ENCODE measurements around the gene SERINC3. TPM values are rescaled to one million over a fixed set of nuclear protein-coding genes. Genes with fewer than 3 reads are reported as not detected.
A peak's percentile ranks its signal among the peaks of the same experiment; 100 is the strongest.
"Not testable (repeated sequence)": the region's sequence is repeated elsewhere in the genome, so short reads cannot be mapped to it uniquely, and the experiment has no call there.

SERINC3 gene
- total RNA-seq: 10 to 100 TPM; 54.9 to 86.9 TPM
- 10 to 100 TPM; 93.0 to 95.5 TPM for polyA plus RNA-seq (ENCODE audit: insufficient read length in 2 of 2)
- long read RNA-seq, donor 1, full-length matches to known transcripts: 43 of 50 reads
- long read RNA-seq, donor 1, partial matches to known transcripts: 7 of 50 reads
- long read RNA-seq, donor 1, other reads (novel, unspliced or antisense): 0 of 50 reads
- long read RNA-seq, donor 2, full-length matches to known transcripts: 10 of 10 reads
- long read RNA-seq, donor 2, partial matches to known transcripts: 0 of 10 reads
- long read RNA-seq, donor 2, other reads (novel, unspliced or antisense): 0 of 10 reads
- long read RNA-seq, donor 3, full-length matches to known transcripts: 13 of 13 reads
- long read RNA-seq, donor 3, partial matches to known transcripts: 0 of 13 reads
- long read RNA-seq, donor 3, other reads (novel, unspliced or antisense): 0 of 13 reads
- long read RNA-seq, donor 4, full-length matches to known transcripts: 20 of 26 reads
- long read RNA-seq, donor 4, partial matches to known transcripts: 6 of 26 reads
- long read RNA-seq, donor 4, other reads (novel, unspliced or antisense): 0 of 26 reads

DNA sequence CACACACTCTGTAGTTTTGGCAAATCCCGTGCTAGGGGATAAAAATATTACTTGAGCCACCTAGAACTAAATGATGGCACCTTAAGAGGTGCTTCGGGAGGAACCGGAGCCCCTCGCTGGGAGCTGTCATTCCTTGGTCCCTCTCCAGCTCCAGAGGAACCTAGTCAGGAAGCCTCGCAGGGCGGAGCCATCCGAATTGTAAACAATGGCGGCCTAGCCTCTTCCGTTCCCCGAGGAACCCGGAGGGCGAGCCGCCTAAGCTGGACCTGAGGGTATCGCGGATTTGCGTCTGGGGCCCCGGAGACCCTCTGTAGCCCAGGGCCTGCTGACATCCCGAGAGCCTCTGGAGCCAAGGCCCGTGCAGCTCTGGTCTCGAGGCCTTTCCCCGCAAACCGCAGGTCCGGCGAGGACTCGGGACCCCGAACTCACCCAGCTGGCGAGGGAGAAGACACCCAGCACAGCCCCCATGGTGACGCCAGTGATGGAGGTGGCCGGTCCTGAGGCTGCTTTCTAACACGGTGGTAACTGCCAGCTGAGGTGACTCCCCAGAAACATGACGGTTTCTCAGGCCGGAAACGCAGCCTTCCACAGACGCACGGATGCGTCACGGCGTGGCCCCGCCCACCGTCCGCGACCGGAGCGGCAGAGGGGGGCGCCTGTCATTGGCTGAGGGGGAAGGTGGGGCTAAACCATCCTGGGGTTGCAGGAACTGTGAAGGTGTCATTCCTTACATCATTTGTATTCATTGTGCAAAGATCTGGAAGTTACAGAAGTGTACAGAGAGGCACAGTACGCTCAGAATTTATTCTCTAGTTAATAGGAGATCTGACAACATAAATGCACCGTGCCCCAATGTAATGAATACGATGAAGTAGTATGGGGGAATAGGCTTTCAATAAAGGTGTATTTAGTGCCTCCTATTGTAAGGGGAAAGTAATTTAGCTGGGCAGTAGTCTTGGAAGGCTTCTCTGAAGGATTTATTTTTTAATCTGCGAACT lies at the start of gene SERINC3:
Gene SERINC3 (minus strand): TSS at position 587 of the 998 bp plus-strand sequence. CDS start 119 bp downstream, at position 468.
- Histone ChIP-seq H3K4me1 (ENCODE audit: control insufficient read depth, insufficient read depth, low read length) (peaks cover 8% of the 10 kb centered on the region), H3K36me3 (ENCODE audit: control insufficient read depth, insufficient read depth, low read length) (peaks cover 2% of the 10 kb centered on the region), H3K9me3 (ENCODE audit: control insufficient read depth, insufficient read depth, low read length) (no peaks in the 10 kb centered on the region), H3K27me3 (ENCODE audit: control insufficient read depth, insufficient read depth, low read length) (no peaks in the 10 kb centered on the region), H3K27ac (ENCODE audit: low read depth, low read length) (peak within 1 kb of the TSS; percentile 98), H3K4me3 (ENCODE audit: low read depth, low read length) (peak within 1 kb of the TSS; percentile 100)
- DNase-seq (ENCODE audit: low read depth in 4 of 6, low spot score in 6 of 6): peak; percentile 86 to 98 (median 90)
- under 1% methylated on average over 46 of the region's 49 CpGs for WGBS (ENCODE audit: insufficient coverage)

DNA sequence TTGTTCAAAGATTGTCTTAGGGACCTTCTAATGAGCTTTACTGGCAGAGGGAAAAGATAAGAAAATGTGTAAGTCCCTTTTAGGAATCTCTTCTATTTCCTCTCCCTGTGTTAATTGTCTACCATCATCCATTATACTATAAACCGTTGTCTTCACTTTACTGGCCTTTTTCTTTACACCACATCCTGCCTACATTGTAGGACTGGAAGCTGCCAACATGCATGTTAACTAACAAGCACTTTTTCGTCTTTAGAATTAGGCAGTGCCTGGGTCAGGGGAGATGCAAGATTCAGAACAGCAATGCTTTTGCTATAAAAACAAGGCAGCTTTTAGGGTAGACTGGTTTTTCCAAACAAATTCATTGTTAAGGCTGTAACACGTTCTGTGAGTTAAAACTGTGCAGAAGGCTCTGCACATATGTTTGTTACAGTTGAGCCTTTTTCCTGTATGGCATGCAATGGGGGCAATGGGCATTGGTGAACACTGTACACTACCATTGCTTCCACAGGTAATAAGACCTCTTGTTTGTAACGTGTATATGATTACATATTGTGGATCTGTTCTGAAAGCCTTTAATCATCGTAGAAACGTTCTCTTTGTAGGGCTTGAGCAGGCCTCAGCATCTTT lies 49.6 kb upstream of the SERINC3 start:
- Histone ChIP-seq H3K4me3 (ENCODE audit: low read depth, low read length) (no peak overlapping the region), H3K27ac (ENCODE audit: low read depth, low read length) (no peak overlapping the region), H3K4me1 (ENCODE audit: control insufficient read depth, insufficient read depth, low read length) (peaks cover 14% of the 10 kb centered on the region), H3K9me3 (ENCODE audit: control insufficient read depth, insufficient read depth, low read length) (no peaks in the 10 kb centered on the region), H3K36me3 (ENCODE audit: control insufficient read depth, insufficient read depth, low read length) (no peaks in the 10 kb centered on the region), H3K27me3 (ENCODE audit: control insufficient read depth, insufficient read depth, low read length) (no peaks in the 10 kb centered on the region)
- DNase-seq (ENCODE audit: low read depth in 4 of 6, low spot score in 6 of 6): peak in 1 of 6 donors; percentile 35
- 67% methylated on average over 4 of the region's 6 CpGs for WGBS (ENCODE audit: insufficient coverage)

DNA sequence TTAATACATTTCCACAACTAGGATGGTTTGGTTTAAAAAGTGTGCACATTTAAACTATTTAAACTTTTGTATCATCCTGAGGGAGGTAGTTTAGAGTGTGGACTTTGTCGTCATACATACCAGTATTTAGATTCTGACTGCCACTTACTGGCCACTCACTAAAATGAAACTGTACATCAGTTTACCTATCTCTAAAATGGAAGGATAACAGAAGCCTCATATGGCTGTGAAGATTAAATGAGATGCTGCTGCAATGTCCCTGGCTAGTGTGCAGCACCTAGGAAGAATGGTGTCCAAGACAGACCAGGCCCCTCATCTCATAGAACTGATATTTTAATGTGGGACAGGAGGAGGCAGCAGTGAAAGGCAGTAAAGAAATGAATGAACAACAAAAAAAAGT lies 48.5 kb upstream of the SERINC3 start:
- Histone ChIP-seq H3K4me3 (ENCODE audit: low read depth, low read length) (no peak overlapping the region), H3K4me1 (ENCODE audit: control insufficient read depth, insufficient read depth, low read length) (peaks cover 14% of the 10 kb centered on the region), H3K27ac (ENCODE audit: low read depth, low read length) (no peak overlapping the region), H3K27me3 (ENCODE audit: control insufficient read depth, insufficient read depth, low read length) (no peaks in the 10 kb centered on the region), H3K9me3 (ENCODE audit: control insufficient read depth, insufficient read depth, low read length) (no peaks in the 10 kb centered on the region), H3K36me3 (ENCODE audit: control insufficient read depth, insufficient read depth, low read length) (no peaks in the 10 kb centered on the region)
- WGBS (ENCODE audit: insufficient coverage): no CpG with 5 or more reads among the region's 1 CpG
- no peak for DNase-seq (ENCODE audit: low read depth in 4 of 6, low spot score in 6 of 6)

DNA sequence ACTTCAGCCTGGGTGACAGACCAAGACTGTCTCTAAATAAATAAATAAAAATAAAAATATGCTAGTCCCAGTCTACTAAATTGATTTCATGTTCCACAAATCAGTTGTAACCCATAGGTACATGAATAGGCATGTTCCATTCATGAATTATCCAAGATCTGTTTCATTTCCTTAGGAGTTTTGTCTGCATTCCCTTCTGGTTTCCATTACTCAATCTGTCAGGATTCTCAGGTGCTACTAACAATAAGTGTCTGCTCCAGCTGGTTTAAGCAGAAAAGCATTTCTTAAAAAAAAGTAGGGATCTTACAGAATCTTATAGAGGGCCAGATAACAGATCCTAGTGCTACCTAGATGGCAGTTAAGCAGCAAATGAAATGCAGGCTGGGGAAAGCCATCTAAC lies 44.9 kb upstream of the SERINC3 start:
- Histone ChIP-seq H3K9me3 (ENCODE audit: control insufficient read depth, insufficient read depth, low read length) (no peaks in the 10 kb centered on the region), H3K4me3 (ENCODE audit: low read depth, low read length) (no peak overlapping the region), H3K27me3 (ENCODE audit: control insufficient read depth, insufficient read depth, low read length) (no peaks in the 10 kb centered on the region), H3K4me1 (ENCODE audit: control insufficient read depth, insufficient read depth, low read length) (peaks cover 2% of the 10 kb centered on the region), H3K27ac (ENCODE audit: low read depth, low read length) (no peak overlapping the region), H3K36me3 (ENCODE audit: control insufficient read depth, insufficient read depth, low read length) (no peaks in the 10 kb centered on the region)
- no peak for DNase-seq (ENCODE audit: low read depth in 4 of 6, low spot score in 6 of 6)

DNA sequence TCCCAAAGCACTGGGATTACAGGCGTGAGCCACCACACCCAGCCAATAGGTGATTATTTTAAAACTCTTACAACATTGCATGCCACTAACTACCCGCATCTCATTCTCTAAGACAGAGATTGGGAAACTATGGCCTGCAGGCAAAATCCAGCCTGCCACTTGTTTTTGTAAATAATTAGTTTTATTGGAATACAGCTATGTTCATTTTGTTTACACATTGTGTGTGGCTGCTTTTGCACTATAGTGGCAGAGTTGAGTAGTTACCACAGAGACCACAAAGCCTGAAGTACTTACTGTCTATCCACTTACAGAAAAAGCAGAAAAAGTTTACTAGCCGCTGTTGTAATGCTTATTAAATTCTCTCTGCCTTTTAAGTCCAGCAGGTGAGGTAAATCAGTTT lies 44.1 kb upstream of the SERINC3 start:
- H3K27ac ChIP-seq (ENCODE audit: low read depth, low read length): no peak overlapping the region

DNA sequence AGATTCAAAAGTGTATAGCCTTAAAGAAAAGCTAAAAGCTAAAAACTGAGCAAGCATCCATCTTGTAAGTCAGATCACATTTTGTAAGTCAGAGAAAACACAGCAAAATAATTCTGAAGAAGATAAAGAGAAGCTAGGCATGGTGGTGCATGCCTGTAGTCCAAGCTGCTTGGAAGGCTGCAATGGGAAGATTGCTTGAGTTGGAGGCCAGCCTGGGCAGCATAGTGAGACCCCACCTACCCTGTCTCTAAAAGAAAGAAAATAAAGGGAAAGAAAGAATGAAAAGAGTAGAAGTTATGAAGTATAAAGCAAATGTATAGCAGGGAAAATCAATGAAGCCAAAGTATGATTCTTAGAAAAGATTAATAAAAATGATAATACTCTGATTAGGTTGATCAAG lies 40.0 kb upstream of the SERINC3 start:
- no peak for DNase-seq (ENCODE audit: low read depth in 4 of 6, low spot score in 6 of 6)
- no peak overlapping the region for H3K4me3 ChIP-seq (ENCODE audit: low read depth, low read length)
- no peaks in the 10 kb centered on the region for H3K9me3 ChIP-seq (ENCODE audit: control insufficient read depth, insufficient read depth, low read length)
- no peak overlapping the region for H3K27ac ChIP-seq (ENCODE audit: low read depth, low read length)
- no peaks in the 10 kb centered on the region for H3K27me3 ChIP-seq (ENCODE audit: control insufficient read depth, insufficient read depth, low read length)
- no peaks in the 10 kb centered on the region for H3K4me1 ChIP-seq (ENCODE audit: control insufficient read depth, insufficient read depth, low read length)
- H3K36me3 ChIP-seq (ENCODE audit: control insufficient read depth, insufficient read depth, low read length): no peaks in the 10 kb centered on the region

More for the DNA sequence above, 44.1 kb upstream of the SERINC3 start:
- no peaks in the 10 kb centered on the region for H3K36me3 ChIP-seq (ENCODE audit: control insufficient read depth, insufficient read depth, low read length)
- H3K4me3 ChIP-seq (ENCODE audit: low read depth, low read length): no peak overlapping the region
- no CpG with 5 or more reads among the region's 3 CpGs for WGBS (ENCODE audit: insufficient coverage)
- no peaks in the 10 kb centered on the region for H3K27me3 ChIP-seq (ENCODE audit: control insufficient read depth, insufficient read depth, low read length)
- H3K4me1 ChIP-seq (ENCODE audit: control insufficient read depth, insufficient read depth, low read length): no peaks in the 10 kb centered on the region
- no peak for DNase-seq (ENCODE audit: low read depth in 4 of 6, low spot score in 6 of 6)
- H3K9me3 ChIP-seq (ENCODE audit: control insufficient read depth, insufficient read depth, low read length): no peaks in the 10 kb centered on the region

DNA sequence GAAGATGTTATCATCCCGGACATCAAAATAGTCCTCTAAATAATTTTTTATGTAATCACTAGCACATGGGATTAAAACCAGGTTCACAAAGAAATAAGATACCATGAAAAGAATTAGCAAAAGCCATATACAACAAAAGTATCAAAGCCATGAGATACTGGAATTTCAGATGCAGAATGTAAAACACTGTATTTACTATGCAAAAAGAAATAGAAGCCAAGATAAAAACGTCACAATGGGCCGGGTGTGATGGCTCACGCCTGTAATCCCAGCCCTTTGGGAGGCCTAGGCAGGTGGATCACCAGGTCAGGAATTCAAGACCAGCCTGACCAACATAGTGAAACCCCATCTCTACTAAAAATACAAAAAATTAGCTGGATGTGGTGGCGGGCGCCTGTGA lies 38.9 kb upstream of the SERINC3 start:
- H3K4me3 ChIP-seq (ENCODE audit: low read depth, low read length); DNase-seq (ENCODE audit: low read depth in 4 of 6, low spot score in 6 of 6); H3K9me3 ChIP-seq (ENCODE audit: control insufficient read depth, insufficient read depth, low read length); H3K4me1 ChIP-seq (ENCODE audit: control insufficient read depth, insufficient read depth, low read length); H3K27ac ChIP-seq (ENCODE audit: low read depth, low read length); H3K36me3 ChIP-seq (ENCODE audit: control insufficient read depth, insufficient read depth, low read length); H3K27me3 ChIP-seq (ENCODE audit: control insufficient read depth, insufficient read depth, low read length): not testable (repeated sequence)
- 100% methylated on average over 2 of the region's 6 CpGs for WGBS (ENCODE audit: insufficient coverage)

DNA sequence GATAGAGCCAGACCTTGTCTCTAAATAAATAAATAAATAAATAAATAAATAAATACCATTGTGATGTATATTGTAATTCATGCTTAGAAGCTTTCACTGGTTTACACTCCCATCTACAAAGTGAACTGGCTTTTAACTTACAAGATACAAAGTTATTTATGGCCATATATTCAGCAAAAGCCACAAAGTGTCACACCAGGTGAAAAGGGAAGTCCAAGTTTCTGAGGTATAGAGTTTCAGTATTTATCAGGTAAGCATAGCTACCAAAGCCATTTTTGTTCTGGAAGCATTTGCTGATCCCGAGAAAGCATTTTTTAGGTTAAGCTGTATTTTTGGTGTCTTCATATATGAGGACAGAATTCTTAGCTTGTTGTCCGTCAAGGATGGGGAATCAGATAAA lies 38.4 kb upstream of the SERINC3 start:
- WGBS (ENCODE audit: insufficient coverage): no CpG with 5 or more reads among the region's 2 CpGs
- Histone ChIP-seq H3K27me3 (ENCODE audit: control insufficient read depth, insufficient read depth, low read length) (no peaks in the 10 kb centered on the region), H3K4me1 (ENCODE audit: control insufficient read depth, insufficient read depth, low read length) (no peaks in the 10 kb centered on the region), H3K9me3 (ENCODE audit: control insufficient read depth, insufficient read depth, low read length) (no peaks in the 10 kb centered on the region), H3K36me3 (ENCODE audit: control insufficient read depth, insufficient read depth, low read length) (no peaks in the 10 kb centered on the region), H3K4me3 (ENCODE audit: low read depth, low read length) (no peak overlapping the region), H3K27ac (ENCODE audit: low read depth, low read length) (no peak overlapping the region)
- no peak for DNase-seq (ENCODE audit: low read depth in 4 of 6, low spot score in 6 of 6)

DNA sequence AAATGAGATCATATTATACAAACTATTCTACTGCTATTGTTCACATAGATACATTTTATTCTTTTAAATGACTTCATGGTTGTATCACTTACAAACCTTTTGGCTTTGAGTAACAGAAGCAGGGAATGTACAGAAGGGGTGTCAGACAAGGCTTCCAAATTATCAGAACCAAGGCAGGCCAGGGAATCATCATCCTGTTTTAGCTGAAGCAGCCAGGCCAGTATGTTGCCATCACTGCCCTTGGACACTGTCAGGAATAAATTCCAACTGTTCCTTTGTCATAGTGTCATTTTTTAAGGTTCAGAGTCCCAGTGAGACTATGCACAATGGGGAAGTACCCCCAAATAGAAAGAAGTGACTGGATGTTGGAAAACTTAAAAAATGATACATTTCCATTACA lies 37.4 kb upstream of the SERINC3 start:
- no peak for DNase-seq (ENCODE audit: low read depth in 4 of 6, low spot score in 6 of 6)
- no peak overlapping the region for H3K27ac ChIP-seq (ENCODE audit: low read depth, low read length)

More for the DNA sequence above, 37.4 kb upstream of the SERINC3 start:
- Histone ChIP-seq H3K4me1 (ENCODE audit: control insufficient read depth, insufficient read depth, low read length) (no peaks in the 10 kb centered on the region), H3K36me3 (ENCODE audit: control insufficient read depth, insufficient read depth, low read length) (no peaks in the 10 kb centered on the region), H3K4me3 (ENCODE audit: low read depth, low read length) (no peak overlapping the region), H3K9me3 (ENCODE audit: control insufficient read depth, insufficient read depth, low read length) (no peaks in the 10 kb centered on the region), H3K27me3 (ENCODE audit: control insufficient read depth, insufficient read depth, low read length) (no peaks in the 10 kb centered on the region)
